Epidermal melanocyte (primary cell): ENCODE measurements around the gene METRN.

Experiments
- DNase-seq: peaks from one replicate; pipeline ENCODE4 v3.0.0; 2011; ENCODE audit warnings: low spot score; ENCODE audit not compliant: insufficient read length

The METRN gene

DNA sequence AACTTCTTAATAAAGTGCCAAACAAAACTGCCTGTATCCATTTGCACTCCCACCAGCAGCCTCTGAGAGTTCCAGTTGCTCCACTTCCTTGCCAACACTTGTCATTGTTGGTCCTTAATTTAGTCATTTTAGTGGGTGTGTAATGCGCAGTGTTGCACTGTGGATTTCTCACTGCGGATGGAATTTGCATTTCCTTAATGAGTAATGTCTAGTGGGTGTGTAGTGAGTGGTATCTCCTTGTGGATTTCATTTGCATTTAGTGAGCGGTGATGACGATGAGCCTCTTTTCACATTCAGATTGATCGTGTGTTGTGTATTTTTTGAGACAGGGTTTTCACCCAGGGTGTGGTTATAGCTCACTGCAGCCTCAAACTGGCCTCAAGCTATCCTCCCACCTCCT lies 41.5 kb downstream of the METRN start:
- DNase-seq = no peak

DNA sequence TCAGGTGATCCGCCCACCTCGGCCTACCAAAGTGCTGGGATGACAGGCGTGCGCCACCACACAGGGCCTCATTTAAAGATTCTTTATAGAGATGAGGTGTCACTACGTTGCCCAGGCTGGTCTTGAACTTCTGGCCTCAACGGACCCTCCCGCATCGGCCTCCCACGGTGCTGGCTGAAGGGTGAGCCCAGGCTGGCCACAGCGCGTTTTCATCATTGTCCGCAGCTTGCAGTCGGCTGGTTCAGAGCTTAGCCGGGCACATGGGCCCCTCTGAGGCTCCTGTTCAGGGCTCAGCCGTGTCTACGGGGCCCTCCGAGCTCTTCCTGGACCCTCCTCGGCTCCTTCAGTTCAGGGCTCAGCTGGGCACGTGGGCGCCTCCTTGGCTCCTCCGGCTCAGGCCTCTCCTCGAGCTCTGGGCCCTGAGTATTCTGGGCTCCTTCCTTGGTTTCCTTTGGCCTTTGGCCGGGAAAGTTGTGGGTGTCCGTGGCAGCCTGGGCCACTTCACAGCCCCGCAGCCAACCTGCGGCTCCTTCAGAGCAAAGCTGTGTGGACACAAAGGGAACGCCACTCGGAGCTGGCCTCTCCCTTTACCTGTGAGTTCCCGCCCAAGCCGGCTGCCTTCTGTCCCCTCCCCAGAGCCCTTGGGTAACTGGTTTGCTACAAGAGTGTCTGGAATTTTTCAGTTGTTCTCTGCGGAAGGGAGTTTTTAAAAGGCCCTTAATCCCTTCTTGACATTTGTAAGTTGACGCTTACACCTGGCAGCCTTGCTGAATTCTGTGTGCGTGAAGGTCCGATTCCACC lies 44.4 kb downstream of the METRN start:
- DNase-seq = no peak

DNA sequence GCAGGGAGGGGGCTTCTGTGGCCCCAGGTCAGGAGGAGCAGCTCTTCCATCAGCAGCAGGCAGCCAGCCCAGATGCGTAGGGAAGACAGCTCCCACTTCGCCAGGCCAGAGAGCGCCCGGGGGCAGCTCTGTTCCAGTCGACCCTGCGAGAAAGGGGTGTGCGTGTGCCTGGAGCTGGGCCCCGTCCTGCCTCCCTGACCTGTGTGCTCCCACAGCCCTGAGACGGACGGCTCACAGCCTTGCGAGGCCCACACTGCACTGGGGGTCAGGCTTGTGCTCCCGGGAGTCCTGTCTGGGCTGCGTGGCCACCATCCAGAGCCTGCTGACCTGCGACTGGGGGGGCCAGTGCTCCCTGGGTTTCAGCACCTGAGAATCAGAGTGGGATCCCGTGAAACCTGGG lies 45.1 kb downstream of the METRN start:
- no peak for DNase-seq

- no peak for DNase-seq
Measured at GRCh38 chr16:760545-761343, 45.8 kb downstream of the METRN start, which contains the start of gene MSLN. Gene MSLN, plus strand, starts transcription at chr16:760734. Its CDS starts 1,947 bp downstream, at chr16:762681.

DNA sequence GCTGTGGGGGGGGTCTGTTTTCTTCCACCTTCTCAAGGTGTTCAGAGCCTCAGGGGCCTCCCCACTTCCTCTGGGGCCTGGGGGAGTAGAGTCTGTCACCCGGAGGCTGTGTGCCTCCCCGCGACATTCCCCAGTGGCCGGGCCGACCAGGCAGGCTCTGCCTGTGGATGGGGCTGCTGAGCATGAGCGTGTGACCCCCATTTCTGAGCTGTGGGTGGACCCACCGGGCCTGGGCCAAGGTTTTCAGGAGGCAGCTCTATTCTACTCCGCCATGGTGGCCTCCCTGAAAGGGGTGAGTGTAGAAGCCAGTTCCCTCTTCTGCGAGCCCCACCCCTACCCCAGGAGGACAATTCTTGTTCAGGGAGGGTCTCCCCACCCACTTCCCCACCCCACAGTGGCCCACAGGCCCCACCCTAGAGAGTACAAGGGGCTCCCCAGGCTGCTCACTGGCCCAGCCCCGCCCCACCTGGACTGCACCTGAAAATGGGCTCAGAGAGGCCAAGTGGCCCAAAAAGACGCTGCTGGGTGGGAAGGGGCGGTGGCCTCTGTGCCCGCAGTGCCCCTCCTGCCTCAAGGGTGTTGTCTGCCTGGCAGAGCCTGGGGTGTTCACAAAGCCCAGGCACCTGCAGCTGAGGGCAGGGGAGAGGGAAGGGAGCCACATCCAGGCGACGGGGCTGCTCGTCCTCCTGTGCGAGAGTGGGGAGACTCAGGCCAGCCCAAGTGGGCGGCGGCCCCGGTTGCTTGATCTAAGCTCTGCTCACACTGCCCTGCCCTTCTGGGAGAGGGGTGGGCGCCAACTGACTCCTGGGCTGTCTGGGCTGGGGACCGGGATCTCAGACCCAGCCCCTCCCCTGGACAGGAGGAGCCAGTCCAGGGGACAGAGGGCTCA lies 47.0 kb downstream of the METRN start:
- DNase-seq = no peak

DNA sequence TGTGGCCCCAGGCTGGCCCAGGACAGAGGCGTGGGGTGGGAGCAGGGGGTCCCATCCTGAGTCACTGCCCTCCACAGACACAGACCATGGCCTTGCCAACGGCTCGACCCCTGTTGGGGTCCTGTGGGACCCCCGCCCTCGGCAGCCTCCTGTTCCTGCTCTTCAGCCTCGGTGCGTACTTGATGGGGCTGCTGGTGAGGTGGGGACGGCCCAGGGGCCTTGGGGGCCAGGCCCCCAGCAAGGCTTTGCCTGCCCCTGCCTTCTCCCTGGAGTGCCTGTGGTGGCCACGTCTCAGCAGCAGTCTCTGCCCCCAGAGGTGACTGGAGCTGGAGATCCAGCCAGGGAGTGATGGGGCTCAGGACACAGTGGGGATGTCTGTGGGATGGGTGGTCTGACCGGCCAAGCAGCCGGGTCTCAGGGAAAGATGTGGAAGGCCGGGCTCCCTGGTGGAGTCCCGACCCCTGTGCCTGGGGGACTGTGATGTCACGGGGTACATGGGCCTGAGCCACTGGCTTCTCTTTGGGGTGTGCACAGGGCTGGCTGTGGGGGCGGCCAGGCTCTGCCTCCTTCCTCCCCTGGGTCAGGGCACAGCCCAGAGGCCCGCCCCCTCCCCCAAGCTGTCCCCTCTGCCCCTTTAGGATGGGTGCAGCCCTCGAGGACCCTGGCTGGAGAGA lies 47.8 kb downstream of the METRN start:
- no peak for DNase-seq

- DNase-seq = no peak
Measured at GRCh38 chr16:763369-764183, 48.7 kb downstream of the METRN start.

DNA sequence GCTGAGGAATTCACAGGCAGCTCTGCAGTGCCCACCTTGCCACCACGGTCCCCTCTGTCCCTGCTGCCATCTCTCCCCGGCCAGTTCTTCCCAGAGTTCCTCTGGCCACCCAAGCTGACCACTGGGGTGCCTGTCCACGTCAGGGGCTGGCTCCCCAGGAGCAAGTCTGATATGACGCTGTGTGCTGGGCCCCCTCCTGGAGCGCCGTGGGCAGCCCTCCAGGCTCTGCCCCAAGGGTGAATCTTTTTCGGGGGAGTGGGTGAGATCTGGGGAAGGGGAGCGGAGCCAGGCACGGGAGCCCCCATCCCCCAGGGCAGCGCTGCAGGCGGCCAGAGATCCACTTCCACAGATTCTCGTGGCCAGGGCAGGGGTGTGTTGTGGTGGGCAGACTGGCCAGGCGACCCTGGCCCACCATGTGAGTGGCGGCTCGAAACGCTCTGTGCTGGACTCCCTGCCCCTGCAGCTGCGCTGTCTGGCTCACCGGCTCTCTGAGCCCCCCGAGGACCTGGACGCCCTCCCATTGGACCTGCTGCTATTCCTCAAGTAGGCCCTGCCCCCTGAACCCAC lies 49.3 kb downstream of the METRN start:
- DNase-seq = no peak

GRCh38 chr16:764848-765487 lies 50.0 kb downstream of the METRN start:
- DNase-seq = no peak

- no peak for DNase-seq
Measured at GRCh38 chr16:765488-765865, 50.6 kb downstream of the METRN start.

DNA sequence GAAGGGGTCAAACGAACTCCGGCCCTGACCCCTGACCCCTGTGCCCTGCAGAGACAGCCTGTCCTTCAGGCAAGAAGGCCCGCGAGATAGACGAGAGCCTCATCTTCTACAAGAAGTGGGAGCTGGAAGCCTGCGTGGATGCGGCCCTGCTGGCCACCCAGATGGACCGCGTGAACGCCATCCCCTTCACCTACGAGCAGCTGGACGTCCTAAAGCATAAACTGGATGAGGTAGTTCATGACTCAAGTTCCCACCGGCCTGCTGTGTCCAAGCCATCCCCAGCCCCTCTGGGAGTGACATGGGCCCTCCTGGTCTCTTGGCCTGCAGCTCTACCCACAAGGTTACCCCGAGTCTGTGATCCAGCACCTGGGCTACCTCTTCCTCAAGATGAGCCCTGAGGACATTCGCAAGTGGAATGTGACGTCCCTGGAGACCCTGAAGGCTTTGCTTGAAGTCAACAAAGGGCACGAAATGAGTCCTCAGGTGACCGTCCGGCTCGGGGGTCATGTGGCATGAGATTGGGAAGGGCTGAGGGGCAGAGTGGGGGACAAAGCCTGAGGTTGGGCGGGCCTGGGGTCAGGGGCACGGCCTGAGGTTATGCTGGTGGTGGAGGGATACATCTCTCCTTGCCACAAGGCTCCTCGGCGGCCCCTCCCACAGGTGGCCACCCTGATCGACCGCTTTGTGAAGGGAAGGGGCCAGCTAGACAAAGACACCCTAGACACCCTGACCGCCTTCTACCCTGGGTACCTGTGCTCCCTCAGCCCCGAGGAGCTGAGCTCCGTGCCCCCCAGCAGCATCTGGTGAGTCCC lies 51.3 kb downstream of the METRN start:
- no peak for DNase-seq

DNA sequence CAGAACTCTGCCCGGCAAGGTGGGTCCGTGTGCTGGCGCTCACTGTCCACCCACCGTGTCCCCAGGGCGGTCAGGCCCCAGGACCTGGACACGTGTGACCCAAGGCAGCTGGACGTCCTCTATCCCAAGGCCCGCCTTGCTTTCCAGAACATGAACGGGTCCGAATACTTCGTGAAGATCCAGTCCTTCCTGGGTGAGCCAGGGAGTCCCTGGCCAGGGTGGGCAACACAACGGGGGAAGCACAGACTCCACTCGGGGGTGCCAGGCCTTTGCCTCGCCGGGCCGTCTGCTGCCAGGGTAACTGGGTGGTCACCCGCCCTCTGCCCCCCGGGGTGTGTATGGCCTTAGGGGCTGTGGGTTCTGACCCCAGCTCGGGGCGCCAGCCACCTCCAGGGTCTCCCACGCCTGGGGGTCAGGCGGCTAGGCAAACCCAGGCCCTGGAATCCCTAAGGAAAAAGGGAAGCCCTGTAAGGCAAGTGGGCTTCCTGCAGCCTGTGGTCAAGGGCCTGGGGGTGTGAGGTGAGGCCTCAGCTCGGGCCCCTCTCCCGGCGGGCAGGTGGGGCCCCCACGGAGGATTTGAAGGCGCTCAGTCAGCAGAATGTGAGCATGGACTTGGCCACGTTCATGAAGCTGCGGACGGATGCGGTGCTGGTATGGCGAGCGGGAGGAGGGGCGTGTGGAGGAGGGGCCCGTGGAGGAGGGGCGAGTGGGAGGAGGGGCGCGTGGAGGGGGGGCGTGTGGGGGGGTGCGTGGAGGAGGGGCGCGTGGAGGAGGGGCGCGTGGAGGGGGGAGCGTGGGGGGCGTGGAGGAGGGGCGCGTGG lies 52.1 kb downstream of the METRN start:
- DNase-seq = no peak

DNA sequence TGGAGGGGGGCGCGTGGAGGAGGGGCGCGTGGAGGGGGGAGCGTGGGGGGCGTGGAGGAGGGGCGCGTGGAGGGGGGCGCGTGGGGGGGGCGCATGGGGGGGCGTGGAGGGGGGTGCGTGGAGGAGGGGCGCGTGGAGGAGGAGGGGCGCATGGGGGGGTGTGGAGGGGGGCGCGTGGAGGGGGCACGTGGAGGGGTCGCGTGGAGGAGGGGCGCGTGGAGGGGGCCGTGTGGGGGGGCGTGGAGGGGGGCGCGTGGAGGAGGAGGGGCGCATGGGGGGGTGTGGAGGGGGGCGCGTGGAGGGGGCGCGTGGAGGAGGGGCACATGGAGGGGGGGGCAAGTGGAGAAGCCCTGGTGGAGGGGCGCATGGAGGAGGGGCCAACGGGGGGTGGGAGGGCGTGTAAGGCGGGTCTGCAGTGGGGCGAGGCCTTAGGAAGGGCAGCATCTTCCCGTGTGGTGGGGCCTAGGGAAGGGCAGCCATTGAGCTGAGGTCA lies 52.9 kb downstream of the METRN start:
- DNase-seq = no peak

GRCh38 chr16:768428-768827 lies 53.5 kb downstream of the METRN start:
- DNase-seq = no peak
